ENCODE data around the gene C12orf76. TPM values are rescaled to one million over a fixed set of nuclear protein-coding genes. Genes with fewer than 3 reads are reported as not detected.
"Not testable (repeated sequence)": the region's sequence is repeated elsewhere in the genome, so short reads cannot be mapped to it uniquely, and the experiment has no call there.

The C12orf76 gene
- total and polyA plus RNA-seq, 10 of the 15 experiments (the other 5 are each of a cell fraction or from before 2014, with no cell fraction given), result 3.6 to 20.4 (median 10.7) TPM

DNA sequence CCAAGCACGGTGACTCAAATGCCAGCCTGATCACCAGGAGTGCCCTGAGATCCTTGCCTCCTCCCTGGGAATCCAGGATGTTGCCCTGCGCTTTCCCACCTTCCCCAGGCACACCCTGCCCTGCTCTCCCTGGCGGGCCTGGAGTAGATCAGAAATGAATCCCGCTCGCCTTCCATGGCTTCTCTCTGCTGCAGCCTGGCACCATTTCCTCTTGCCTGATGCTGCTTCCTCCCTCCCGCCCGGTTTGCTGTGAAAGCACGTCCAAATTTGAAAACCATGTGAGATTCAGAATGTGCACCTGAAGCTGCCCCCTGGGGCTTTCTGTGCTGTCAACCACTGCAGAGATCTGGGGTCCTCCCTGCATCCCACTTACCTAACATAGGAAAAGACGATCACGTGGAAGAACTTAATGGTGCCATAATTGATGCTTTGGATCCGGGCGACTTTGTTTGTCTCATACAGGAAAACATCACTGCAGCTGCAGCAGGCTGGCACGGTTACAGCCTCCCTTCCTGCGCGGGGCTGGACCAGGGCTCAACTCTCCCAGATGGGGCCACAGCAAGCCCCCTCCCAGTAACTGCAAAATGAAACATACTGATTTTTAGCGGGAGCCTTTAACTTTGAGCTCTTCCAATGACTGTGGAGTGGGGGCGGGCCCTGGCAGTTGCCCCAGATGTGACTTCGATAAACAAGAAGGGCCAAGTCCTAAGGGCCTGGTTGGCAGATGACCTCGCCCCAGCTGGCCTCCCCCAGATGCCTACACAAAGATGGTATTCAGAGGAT is 24.9 kb upstream of the C12orf76 start (continued):
- TF ChIP-seq, protein P1, sequence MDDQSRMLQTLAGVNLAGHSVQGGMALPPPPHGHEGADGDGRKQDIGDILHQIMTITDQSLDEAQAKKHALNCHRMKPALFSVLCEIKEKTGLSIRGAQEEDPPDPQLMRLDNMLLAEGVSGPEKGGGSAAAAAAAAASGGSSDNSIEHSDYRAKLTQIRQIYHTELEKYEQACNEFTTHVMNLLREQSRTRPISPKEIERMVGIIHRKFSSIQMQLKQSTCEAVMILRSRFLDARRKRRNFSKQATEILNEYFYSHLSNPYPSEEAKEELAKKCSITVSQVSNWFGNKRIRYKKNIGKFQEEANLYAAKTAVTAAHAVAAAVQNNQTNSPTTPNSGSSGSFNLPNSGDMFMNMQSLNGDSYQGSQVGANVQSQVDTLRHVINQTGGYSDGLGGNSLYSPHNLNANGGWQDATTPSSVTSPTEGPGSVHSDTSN (IDR thresholded peaks at IDR 0.05; ENCODE audit: insufficient replicate concordance, low read depth, low read length), result no peak
- TF ChIP-seq TCF3 (IDR thresholded peaks at IDR 0.05; ENCODE audit: borderline replicate concordance, insufficient read depth, low read depth, low read length) (no peak), ZZZ3 (IDR thresholded peaks at IDR 0.05; ENCODE audit: control insufficient read depth, insufficient read length, low read depth) (no peak), CREM (IDR thresholded peaks at IDR 0.05; ENCODE audit: low read depth) (no peak), POLR2AphosphoS2 (IDR thresholded peaks at IDR 0.05; ENCODE audit: low read depth, low read length) (no peak), SUPT20H (IDR thresholded peaks at IDR 0.05; ENCODE audit: borderline replicate concordance, control insufficient read depth, low read depth, low read length) (no peak), ZNF217 (IDR thresholded peaks at IDR 0.05) (no peak), FOXK2 (IDR thresholded peaks at IDR 0.05) (no peak), NFYB (IDR thresholded peaks at IDR 0.05; ENCODE audit: insufficient read depth, low read depth, low read length) (0 out of 2 replicates have a peak, but pooled peaks have one; percentile 41)

DNA sequence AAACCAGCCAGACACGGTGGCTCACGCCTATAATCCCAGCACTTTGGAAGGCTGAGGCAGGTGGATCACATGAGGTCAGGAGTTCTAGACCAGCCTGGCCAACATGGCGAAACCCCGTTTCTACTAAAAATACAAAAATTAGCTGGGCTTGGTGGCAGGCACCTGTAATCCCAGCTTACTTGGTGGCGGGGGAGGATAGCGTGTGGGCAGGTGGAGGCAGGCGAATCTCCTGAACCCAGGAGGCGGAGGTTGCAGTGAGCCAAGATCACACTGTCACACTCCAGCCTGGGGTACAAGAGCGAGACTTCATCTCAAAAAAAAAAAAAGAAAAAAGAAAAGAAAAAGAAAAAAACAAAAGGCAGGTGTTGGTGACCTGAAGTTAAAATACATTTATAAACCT is 24.3 kb upstream of the C12orf76 start:
- H3K4me1 ChIP-seq (ENCODE audit: control insufficient read depth, insufficient read depth, low read length); intact Hi-C loops (cut with micrococcal nuclease; ENCODE audit: unreplicated experiment); ATAC-seq; in situ Hi-C loops (cut with MboI); CTCF ChIA-PET; H3K27me3 ChIP-seq (replicated peaks in 1 of 2; ENCODE audit: control insufficient read depth in 2 of 2, insufficient read depth in 2 of 2, low read length in 1 of 2); POLR2A ChIA-PET; H3K79me2 ChIP-seq (ENCODE audit: control insufficient read depth, insufficient read depth, low read length); H3K36me3 ChIP-seq (ENCODE audit: control insufficient read depth in 2 of 2, insufficient read depth in 2 of 2, low read length in 1 of 2); RAD21 ChIA-PET (ENCODE audit: unreplicated experiment); BruUV-seq (replicated peaks); H4K20me1 ChIP-seq (ENCODE audit: control insufficient read depth, insufficient read depth); H3K9ac ChIP-seq (ENCODE audit: control insufficient read depth, insufficient read depth, low read length); SMC1A ChIA-PET (ENCODE audit: uncharacterized antibody, unreplicated experiment); H3K4me3 ChIP-seq; H3K9me3 ChIP-seq (replicated peaks; ENCODE audit: control insufficient read depth, insufficient read depth, low read length); FAIRE-seq; DNase-seq (ENCODE audit: low read depth, low spot score); H3K27ac ChIP-seq (ENCODE audit: control insufficient read depth, insufficient read depth): not testable (repeated sequence)
- Histone ChIP-seq H2AFZ (ENCODE audit: control insufficient read depth, low read depth, low read length) (peak overlapping the region; percentile 80), H3K4me2 (ENCODE audit: control insufficient read depth, insufficient read depth) (peak overlapping the region; percentile 44)
- 76% methylated on average over 9 of the region's 9 CpGs for WGBS (ENCODE audit: insufficient coverage, insufficient replicate concordance, low lambda C conversion rate, missing lambda C conversion rate)

Data from GM12878 (cell line).